Esophagus (tissue), 2 donors: ENCODE results near the gene KNSTRN. TPM values are rescaled to one million over a fixed set of nuclear protein-coding genes. Genes with fewer than 3 reads are reported as not detected.

ENCODE experiments used
- H3K27ac ChIP-seq, 2 donors: one replicate each; pipeline ENCODE4 v1.5.1; 2013; ENCODE audit warnings: low read depth in 2 of 2, mild to moderate bottlenecking in 2 of 2, inconsistent platforms in 1 of 2, low read length in 1 of 2, moderate library complexity in 1 of 2
- H3K27me3 ChIP-seq, 2 donors: one replicate each; pipeline ENCODE4 v1.6.1; 2013; ENCODE audit warnings: low read length in 2 of 2, control low read depth in 1 of 2, mild to moderate bottlenecking in 1 of 2; ENCODE audit not compliant: insufficient read depth in 2 of 2, control insufficient read depth in 1 of 2
- H3K36me3 ChIP-seq, 2 donors: one replicate each; pipeline ENCODE4 v1.6.1; 2013; ENCODE audit warnings: low read length in 1 of 2; ENCODE audit not compliant: control insufficient read depth in 2 of 2, insufficient read depth in 2 of 2
- H3K4me1 ChIP-seq, 2 donors: one replicate each; pipeline ENCODE4 v1.6.1; 2013; ENCODE audit warnings: low read length in 1 of 2; ENCODE audit not compliant: control insufficient read depth in 2 of 2, insufficient read depth in 2 of 2
- H3K4me3 ChIP-seq, 2 donors: one replicate each; pipeline ENCODE4 v1.5.1; 2013; ENCODE audit warnings: low read length in 2 of 2, mild to moderate bottlenecking in 2 of 2, low read depth in 1 of 2, moderate library complexity in 1 of 2
- H3K9me3 ChIP-seq, 2 donors: one replicate each; pipeline ENCODE4 v1.6.1; 2013; ENCODE audit warnings: mild to moderate bottlenecking in 2 of 2, low read depth in 1 of 2, low read length in 1 of 2, moderate library complexity in 1 of 2; ENCODE audit not compliant: control insufficient read depth in 2 of 2, insufficient read depth in 1 of 2
- WGBS, 2 donors: extraction: QIAGEN DNeasy Blood & Tissue Kit; methylation state at CpG; one replicate each; pipeline ENCODE4 v1.1.7; 2013; 5-methylcytosine and 5-hydroxymethylcytosine counted together
- polyA plus RNA-seq, 2 donors: library from polyadenylated mRNA; stranded (reverse); fragments of 200-250 nt; gene quantifications; one replicate each; pipeline ENCODE4 v1.2.3, GENCODE V29; 2013
- donor health status: healthy with polysubstance abuse.
- donor health status: Bipolar disorder and iron deficiency.

The KNSTRN gene
- polyA plus RNA-seq, 2 donors: 11.3 TPM

- peaks cover 12 to 31% of the 10 kb centered on the region in 2 donors for H3K36me3 ChIP-seq
- H3K27me3 ChIP-seq: no peaks in the 10 kb centered on the region
- no peak overlapping the region for H3K4me3 ChIP-seq
- H3K9me3 ChIP-seq: no peaks in the 10 kb centered on the region
- H3K4me1 ChIP-seq: no peaks in the 10 kb centered on the region
- 73 to 86% methylated on average over 7 of the region's 7 CpGs for WGBS, 2 donors
- H3K27ac ChIP-seq: no peak overlapping the region
Measured at GRCh38 chr15:40412095-40412759, 29.7 kb downstream of the KNSTRN start.

GRCh38 chr15:40413036-40413435 is 30.5 kb downstream of the KNSTRN start:
- WGBS, 2 donors: 92 to 93% methylated on average over 9 of the region's 9 CpGs
- peaks cover 9 to 31% of the 10 kb centered on the region in 2 donors for H3K36me3 ChIP-seq
- H3K27me3 ChIP-seq: no peaks in the 10 kb centered on the region
- no peaks in the 10 kb centered on the region for H3K9me3 ChIP-seq
- H3K4me1 ChIP-seq: no peaks in the 10 kb centered on the region
- H3K4me3 ChIP-seq: no peak overlapping the region
- H3K27ac ChIP-seq: no peak overlapping the region

GRCh38 chr15:40414816-40415215 is 32.3 kb downstream of the KNSTRN start:
- Histone ChIP-seq H3K36me3 (peaks cover 8 to 31% of the 10 kb centered on the region in 2 donors), H3K9me3 (no peaks in the 10 kb centered on the region), H3K27ac (no peak overlapping the region), H3K27me3 (no peaks in the 10 kb centered on the region), H3K4me1 (no peaks in the 10 kb centered on the region), H3K4me3 (no peak overlapping the region)
- WGBS, 2 donors: 85 to 89% methylated on average over 7 of the region's 7 CpGs

GRCh38 chr15:40415226-40415625 is 32.7 kb downstream of the KNSTRN start:
- peaks cover 8 to 31% of the 10 kb centered on the region in 2 donors for H3K36me3 ChIP-seq
- H3K4me3 ChIP-seq: no peak overlapping the region
- H3K27ac ChIP-seq: no peak overlapping the region
- no peaks in the 10 kb centered on the region for H3K27me3 ChIP-seq
- 88 to 91% methylated on average over 10 of the region's 10 CpGs for WGBS, 2 donors
- peaks cover 0 to under 1% of the 10 kb centered on the region in 2 donors for H3K4me1 ChIP-seq
- H3K9me3 ChIP-seq: no peaks in the 10 kb centered on the region

- WGBS, 2 donors: 93 to 94% methylated on average over 14 of the region's 14 CpGs
- Histone ChIP-seq H3K27me3 (no peaks in the 10 kb centered on the region), H3K4me3 (no peak overlapping the region), H3K4me1 (peaks cover 0 to 6% of the 10 kb centered on the region in 2 donors), H3K36me3 (peaks cover 8 to 28% of the 10 kb centered on the region in 2 donors), H3K27ac (no peak overlapping the region), H3K9me3 (no peaks in the 10 kb centered on the region)
Measured at GRCh38 chr15:40416056-40416455, 33.5 kb downstream of the KNSTRN start.

- Histone ChIP-seq H3K4me1 (peaks cover 0 to 12% of the 10 kb centered on the region in 2 donors), H3K36me3 (peaks cover 4 to 14% of the 10 kb centered on the region in 2 donors), H3K27ac (no peak overlapping the region), H3K9me3 (no peaks in the 10 kb centered on the region), H3K27me3 (no peaks in the 10 kb centered on the region), H3K4me3 (no peak overlapping the region)
- WGBS, 2 donors: 93 to 96% methylated on average over 10 of the region's 10 CpGs
Measured at GRCh38 chr15:40418126-40418525, 35.6 kb downstream of the KNSTRN start.

GRCh38 chr15:40420071-40420713 is 37.7 kb downstream of the KNSTRN start:
- Histone ChIP-seq H3K27ac (no peak overlapping the region), H3K9me3 (no peaks in the 10 kb centered on the region), H3K4me1 (peaks cover 0 to 12% of the 10 kb centered on the region in 2 donors), H3K27me3 (no peaks in the 10 kb centered on the region), H3K4me3 (no peak overlapping the region), H3K36me3 (peaks cover 4 to 7% of the 10 kb centered on the region in 2 donors)
- 63 to 79% methylated on average over 11 of the region's 11 CpGs for WGBS, 2 donors

- WGBS, 2 donors: 32 to 33% methylated on average over 3 of the region's 3 CpGs
- peaks cover 0 to 12% of the 10 kb centered on the region in 2 donors for H3K4me1 ChIP-seq
- H3K27me3 ChIP-seq: no peaks in the 10 kb centered on the region
- peaks cover under 1 to 4% of the 10 kb centered on the region in 2 donors for H3K36me3 ChIP-seq
- H3K4me3 ChIP-seq: no peak overlapping the region
- no peaks in the 10 kb centered on the region for H3K9me3 ChIP-seq
- H3K27ac ChIP-seq: no peak overlapping the region
Measured at GRCh38 chr15:40420793-40421192, 38.3 kb downstream of the KNSTRN start.

- Histone ChIP-seq H3K4me1 (peaks cover 0 to 12% of the 10 kb centered on the region in 2 donors), H3K27ac (no peak overlapping the region), H3K4me3 (no peak overlapping the region), H3K9me3 (no peaks in the 10 kb centered on the region), H3K27me3 (no peaks in the 10 kb centered on the region), H3K36me3 (no peaks in the 10 kb centered on the region)
- 9 to 12% methylated on average over 31 of the region's 31 CpGs for WGBS, 2 donors
Measured at GRCh38 chr15:40421246-40422157, 39.0 kb downstream of the KNSTRN start.
